DMS53 (cell line): ENCODE measurements around the gene DCDC2.
"Not testable (repeated sequence)": the region's sequence is repeated elsewhere in the genome, so short reads cannot be mapped to it uniquely, and the experiment has no call there.

ENCODE experiments used
- DNase-seq: peaks from one replicate; lab custom pipeline; 2025; lab: John Stamatoyannopoulos, UW

The DCDC2 gene

DNA sequence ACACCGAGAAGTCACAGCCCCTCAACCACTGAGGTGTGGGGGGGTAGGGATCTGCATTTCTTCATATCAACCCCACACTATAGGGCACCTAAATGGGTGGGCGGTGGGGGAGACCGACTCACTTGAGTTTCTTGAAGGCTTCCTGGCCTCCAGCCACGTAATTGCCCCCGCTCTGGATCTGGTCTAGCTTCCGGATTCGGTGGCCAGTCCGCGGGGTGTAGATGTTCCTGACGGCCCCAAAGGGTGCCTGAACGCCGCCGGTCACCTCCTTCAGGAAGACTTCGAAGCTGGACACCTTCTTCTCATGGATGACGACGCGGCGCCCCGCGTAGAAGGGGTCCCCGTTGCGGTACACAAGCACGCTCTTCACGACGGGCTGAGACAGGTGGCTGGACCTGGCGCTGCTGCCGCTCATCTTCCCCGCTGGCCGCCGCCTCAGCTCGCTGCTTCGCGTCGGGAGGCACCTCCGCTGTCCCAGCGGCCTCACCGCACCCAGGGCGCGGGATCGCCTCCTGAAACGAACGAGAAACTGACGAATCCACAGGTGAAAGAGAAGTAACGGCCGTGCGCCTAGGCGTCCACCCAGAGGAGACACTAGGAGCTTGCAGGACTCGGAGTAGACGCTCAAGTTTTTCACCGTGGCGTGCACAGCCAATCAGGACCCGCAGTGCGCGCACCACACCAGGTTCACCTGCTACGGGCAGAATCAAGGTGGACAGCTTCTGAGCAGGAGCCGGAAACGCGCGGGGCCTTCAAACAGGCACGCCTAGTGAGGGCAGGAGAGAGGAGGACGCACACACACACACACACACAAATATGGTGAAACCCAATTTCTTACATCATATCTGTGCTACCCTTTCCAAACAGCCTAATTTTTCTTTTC lies at the start of gene DCDC2:
DCDC2 (minus strand) TSS at position 724 of the 883 bp plus-strand sequence; CDS start at position 415, 309 bp downstream.
- DNase-seq, result peak; percentile 99

DNA sequence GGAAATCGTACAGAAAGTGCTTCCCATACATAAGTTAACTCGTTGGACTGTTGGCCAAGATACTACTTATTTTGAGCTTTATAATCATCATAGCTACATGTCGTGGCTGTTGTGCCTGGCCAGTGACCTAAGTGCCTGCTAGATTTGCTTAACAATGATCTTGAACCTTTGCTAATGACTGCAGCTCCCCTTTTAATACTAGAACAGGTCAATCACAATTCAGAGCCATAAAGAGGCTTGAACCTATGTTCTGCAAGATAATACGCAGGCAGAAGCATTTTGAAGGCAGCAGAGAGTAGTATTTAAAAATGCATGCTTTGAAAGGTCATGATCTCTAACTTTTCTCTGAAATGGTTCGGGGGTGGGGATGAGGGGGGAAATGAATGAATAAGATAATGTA lies 47.4 kb upstream of the DCDC2 start:
- DNase-seq, result no peak

DNA sequence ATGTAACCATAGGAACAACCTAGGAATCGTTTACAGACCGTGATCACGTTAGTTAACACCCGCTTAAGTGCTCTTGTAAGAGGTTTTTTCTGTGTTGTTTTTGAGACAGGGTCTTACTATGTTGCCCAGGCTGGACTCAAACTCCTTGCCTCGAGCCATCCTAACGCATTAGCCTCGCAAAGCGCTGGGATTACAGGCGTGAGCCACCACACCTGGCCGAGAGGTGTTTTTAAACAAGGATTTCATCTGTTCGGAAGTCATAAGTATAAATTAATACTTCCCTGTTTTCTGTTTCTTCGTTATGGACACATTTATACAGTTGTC lies 45.6 kb upstream of the DCDC2 start:
- no peak for DNase-seq

DNA sequence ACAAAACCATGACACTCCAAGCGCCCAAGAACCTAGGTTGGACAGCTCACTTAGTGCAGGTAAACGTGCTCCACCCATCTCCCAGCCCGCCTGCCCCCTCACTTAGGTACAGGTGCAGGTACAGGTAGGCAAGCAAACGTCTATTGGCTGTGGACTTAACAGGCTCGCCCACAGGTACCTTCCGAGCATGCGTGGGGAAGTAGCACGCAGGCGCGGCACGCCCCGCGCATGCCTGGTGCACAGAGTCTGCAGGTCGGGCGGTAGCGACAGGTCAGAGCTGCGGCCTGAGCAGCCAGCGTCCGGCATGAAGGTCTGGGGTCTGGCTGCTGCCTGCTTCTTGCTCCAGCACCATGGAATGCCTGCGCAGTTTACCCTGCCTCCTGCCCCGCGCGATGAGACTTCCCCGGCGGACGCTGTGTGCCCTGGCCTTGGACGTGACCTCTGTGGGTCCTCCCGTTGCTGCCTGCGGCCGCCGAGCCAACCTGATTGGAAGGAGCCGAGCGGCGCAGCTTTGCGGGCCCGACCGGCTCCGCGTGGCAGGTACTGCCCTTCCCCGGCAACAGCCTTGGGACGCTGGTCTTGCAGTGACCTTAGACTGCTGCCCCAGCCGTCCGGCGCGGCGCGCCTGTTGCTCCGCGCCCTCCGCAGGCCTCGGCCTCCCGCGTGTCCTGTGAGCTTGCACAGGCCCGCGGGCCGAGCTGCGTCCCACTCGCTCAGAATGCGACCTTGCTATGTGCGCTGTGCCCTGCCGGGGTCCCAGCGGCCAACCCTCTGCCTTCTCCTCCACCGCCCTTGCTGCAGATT lies 45.0 kb upstream of the DCDC2 start, which contains the start of gene MRS2:
MRS2 (plus strand) TSS at position 240 of the 804 bp plus-strand sequence; CDS start at position 351, 111 bp downstream.
- peak; percentile 99 for DNase-seq

DNA sequence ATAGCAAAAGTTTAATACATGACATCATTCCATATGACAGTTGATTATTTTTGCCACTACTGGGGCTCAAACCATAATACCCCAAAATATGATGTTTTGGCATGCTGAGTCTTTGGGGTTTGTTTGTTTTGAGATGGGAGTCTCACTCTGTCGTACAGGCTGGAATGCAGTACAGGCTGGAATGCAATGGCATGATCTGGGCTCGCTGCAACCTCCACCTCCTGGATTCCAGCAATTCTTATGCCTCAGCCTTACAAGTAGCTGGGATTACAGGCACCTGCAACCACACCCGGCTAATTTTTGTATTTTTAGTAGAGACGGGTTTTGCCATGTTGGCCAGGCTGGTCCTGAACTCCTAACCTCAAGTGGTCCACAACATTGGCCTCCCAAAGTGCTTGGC lies 43.6 kb upstream of the DCDC2 start:
- DNase-seq, result no peak

DNA sequence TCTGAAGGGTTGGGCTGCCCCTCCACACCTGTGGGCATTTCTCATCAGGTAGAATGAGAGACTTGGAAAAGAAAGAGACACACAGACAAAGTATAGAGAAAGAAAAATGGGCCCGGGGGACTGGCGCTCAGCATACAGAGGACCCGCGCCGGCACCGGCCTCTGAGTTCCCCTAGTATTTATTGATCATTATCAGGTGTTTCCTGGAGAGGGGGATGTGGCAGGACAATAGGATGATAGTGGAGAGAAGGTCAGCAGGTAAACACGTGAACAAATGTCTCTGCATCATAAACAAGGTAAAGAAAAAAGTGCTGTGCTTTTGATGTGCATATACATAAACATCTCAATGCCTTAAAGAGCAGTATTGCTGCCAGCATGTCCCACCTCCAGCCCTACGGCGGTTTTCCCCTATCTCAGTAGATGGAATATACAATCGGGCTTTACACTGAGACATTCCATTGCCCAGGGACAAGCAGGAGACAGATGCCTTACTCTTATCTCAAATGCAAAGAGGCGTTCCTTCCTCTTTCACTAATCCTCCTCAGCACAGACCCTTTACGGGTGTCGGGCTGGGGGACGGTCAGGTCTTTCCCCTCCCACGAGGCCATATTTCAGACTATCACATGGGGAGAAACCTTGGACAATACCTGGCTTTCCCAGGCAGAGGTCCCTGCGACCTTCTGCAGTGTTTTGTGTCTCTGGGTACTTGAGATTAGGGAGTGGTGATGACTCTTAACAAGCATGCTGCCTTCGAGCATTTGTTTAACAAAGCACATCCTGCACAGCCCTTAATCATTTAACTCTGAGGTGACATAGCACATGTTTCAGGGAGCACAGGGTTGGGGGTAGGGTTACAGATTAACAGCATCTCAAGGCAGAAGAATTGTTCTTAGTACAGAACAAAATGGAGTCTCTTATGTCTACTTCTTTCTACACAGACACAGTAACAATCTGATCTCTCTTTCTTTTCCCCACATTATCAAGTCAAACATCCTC lies 42.5 kb upstream of the DCDC2 start:
- DNase-seq, result not testable (repeated sequence)

DNA sequence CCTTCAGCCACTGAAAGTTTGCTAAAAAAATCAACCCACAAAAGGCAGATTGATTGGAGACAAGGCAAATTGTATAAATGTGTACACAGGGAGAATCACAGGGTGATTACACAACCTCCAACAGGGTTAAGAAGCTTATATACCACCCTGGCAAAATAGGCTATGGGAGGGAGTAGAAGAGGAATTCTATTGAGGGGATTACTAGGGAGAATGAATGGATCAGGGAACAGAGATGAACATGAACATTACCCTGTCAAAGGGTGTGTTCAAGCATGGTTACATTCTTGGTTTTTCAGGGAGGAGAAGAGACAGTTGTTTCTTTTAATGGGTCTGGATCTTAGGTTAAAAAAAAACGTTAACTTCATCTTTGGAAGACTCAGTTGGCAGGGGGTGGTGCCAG lies 39.8 kb upstream of the DCDC2 start:
- DNase-seq, result no peak

DNA sequence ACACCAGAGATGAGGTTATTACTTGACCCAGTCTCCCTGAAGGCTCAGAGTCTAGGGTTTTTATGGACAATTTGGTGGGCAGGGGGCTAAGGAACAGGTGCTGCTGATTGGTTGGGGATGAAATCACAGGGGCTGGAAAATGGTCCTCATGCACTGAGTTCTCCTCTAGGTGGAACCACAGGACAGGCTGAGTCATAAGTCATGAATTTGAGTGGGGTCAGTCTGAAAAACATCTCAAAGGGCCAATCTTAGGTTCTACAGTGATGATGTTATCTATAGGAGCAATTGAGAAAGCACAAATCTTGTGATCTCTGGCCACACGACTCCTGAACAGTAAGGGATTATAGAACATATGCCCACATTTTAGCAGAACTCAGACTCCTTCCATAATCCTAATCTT lies 39.0 kb upstream of the DCDC2 start:
- no peak for DNase-seq

DNA sequence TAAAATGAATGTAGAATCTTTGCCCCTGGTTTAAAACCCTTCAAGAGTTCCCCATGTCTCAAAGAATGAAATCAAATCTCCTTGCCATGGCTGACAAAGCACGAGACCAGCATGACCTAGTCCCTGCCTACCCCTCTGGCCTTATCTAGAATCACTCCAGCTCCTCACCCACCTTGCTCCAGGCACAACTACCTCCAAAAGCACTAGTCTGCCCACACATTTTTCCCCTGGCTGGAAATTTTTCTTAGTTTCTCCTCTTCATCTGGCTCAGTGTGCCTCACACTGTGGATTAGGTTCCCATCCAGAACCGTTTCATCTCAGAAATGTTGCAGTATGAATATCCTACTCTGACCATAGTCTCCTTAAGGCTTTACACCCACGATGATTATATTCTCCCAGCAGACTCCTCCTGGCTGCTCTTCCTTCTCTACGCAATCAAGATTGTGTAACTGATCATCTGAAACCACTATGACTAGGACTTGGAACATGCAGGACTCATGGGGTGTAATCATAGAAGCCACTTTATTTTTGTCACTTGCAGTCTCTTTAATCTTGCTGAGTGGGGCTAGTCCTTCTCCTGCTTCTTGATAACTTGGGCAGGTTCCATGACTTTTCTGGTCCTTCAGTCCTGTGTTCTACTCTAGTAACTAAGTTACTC lies 37.0 kb upstream of the DCDC2 start:
- DNase-seq, result no peak

DNA sequence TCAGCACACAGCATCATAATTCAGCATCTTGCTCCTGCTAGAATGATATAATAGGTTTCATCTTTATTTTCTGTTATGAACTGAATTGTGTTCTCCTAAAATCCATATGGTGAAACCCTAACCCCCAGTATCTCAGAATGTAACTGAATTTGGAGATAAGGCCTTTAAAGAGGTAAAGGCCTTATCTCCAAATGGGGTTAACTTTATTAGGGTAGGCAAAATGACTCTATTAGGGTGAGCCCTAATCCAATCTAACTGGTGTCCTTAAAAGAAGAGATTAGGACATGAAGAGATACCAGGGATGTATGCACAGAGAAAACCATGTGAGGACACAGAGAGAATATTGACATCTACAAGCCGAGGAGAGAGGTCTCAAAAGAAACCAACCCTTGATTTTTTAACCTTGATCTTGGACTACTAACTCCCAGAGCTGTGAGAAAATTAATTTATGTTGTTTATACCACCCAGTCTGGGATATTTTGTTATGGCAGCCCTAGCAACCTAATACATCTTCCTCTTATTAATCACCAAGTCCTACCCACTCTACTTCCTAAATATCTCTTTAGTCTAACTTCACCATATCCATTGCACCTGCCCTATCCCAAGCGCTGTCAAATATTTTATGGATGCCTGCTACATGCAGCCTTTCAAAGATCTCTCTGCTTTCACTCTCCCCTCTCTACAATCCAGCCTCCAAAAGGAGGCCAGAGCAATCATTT lies 36.4 kb upstream of the DCDC2 start:
- no peak for DNase-seq

DNA sequence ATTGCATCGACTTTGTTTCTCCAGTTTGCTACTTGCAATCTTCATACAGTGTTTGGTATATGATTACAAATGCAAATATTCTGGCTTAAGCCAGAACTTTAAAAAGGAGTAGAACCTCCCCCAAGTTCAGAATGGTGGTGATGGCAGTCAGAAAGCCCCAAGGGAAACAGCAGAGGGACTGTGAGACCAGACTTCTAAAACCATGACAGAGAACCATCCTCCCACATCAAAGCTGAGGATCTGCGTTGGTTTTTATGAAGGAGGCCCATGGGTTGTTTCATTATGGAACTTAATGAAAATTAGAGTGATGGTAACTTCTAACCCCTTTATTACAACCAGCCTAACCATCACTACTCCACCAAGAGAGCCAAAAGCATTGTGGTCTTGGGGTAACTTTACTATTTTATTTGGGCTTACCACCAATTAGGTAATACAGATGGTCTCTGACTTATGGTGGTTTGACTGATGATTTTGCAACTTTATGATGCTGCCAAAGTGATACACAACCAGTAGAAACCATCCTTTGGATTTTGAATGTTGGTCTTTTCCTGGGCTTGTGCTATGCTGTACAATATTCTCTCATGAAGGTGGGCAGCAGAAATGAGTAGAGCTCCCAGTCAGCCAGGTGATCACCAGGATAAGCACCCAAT lies 34.0 kb upstream of the DCDC2 start:
- DNase-seq, result no peak

DNA sequence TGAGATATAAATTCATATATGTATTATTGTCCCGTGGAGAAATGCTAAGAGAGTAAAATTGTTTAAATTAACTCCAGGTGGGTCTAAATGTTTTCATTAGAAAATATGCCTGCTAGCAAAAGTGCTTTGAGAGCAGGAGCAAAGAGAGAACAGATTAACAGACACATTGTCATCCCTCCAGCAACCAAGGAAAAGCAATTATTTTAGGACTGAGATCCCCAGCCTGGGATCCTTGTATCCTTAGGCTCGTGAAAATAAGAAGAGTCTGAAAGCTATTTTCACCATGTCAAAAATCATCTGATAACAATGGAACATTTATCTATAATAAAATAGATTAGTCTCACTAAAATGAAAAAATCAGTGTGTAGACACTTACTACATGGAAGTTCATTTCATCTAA lies 33.3 kb upstream of the DCDC2 start:
- no peak for DNase-seq

DNA sequence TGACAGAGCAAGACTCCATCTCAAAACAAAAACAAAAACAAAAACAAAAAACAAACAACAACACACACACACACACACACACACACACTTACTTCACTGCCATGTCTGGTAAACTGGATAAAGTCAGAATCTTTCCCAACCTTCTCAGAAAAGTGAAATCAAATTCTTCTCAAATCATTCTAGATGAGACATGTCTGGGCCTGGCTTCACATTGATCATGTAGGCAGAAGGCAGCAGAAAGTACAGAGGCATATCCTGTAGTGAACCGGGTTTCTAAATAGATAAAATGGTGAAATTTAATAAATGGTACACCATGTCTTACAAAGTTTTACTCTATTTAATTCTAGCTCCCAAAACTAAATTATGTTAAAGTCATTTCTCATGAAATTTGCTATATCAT lies 30.0 kb upstream of the DCDC2 start:
- DNase-seq, result no peak

DNA sequence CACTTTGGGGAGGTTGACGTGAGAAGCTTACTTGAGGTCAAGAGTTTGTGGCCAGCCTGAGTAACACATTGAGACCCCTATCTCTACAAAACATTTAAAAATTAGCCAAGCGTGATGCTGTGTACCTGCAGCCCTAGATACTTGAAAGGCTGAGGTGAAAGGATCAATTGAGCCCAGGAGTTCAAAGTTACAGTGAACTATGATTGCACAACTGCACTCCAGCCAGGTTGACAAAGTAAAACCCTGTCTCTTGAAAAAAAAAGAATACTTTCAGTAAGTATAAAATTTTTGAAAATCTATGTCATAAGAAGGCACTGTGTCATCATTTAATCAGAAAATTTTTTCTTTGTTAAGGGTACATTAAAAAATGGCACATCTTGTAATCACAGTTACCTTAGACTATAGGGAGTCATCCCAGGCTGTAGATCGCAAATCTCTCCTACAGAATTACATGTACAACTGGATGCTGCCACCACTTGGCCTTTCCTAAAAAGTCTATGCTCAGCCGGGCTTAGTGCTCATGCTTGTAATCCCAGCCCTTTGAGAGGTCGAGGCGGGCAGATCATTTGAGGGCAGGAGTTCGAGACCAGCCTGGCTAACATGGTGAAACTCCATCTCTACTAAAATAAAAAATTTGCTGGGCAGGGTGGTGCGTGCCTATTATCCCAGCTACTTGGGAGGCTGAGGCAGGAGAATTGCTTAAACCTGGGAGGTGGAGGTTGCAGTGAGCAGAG lies 27.8 kb upstream of the DCDC2 start:
- DNase-seq, result no peak

DNA sequence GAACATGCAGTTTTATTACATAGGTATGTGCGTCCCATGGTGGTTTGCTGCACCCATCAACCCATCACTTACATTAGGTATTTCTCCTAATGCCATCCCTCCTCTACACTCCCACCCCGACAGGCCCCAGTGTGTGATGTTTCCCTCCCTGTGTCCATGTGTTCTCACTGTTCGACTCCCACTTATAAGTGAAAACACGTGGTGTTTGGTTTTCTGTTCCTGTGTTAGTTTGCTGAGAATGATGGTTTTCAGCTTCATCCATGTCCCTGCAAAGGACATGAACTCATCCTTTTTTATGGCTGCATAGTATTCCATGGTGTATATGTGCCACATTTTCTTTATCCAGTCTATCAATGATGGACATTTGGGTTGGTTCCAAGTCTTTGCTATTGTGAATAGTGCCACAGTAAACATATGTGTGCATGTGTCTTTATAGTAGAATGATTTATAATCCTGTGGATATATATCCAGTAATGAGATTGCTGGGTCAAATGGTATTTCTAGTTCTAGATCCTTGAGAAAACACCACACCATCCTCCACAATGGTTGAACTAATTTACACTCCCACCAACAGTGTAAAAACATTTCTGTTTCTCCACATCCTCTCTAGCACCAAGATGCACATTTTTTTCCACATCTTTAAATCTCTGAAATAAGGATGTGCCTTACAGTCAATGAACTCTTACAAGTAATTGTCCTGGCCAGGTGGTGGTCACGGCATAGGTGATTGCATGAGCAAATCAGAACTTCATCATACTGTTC lies 26.7 kb upstream of the DCDC2 start:
- not testable (repeated sequence) for DNase-seq

DNA sequence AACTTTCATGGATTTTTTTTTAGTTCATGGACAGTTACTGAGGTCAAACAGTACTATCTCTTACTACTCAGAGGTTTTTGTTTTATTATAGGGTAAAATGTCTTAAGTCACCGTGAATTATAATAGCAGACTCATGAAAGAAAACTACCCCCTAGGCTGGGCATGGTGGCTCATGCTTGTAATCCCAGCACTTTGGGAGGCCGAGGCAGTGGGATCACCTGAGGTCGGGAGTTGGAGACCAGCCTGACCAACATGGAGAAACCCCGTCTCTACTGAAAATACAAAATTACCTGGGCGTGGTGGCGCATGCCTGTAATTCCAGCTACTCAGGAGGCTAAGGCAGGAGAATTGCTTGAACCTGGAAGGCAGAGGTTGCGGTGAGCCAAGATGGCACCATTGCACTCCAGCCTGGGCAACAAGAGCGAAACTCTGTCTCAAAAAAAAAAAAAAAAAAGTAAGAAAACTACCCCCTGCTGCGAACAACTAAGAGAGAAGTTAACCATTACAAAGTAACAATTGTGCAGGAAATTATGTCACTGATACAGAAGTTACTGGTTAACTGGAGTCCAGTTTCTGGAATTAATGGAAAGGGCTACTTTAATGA lies 25.1 kb upstream of the DCDC2 start:
- peak; percentile 6 for DNase-seq

DNA sequence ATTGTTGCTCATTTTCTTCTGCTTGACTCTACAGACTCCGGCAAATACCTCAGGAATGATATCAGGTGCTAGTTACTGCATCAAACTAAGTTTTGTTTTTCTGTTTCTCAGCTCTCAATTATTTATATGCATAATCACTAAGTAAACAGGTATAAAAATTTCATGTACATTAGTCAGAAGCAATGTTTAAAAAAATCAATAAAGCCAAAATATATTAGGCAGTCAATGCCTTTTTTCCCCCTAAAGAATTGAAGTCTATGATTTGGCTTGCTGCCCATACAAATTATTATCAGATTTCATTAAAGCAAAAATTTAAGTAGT lies 24.3 kb upstream of the DCDC2 start:
- no peak for DNase-seq

DNA sequence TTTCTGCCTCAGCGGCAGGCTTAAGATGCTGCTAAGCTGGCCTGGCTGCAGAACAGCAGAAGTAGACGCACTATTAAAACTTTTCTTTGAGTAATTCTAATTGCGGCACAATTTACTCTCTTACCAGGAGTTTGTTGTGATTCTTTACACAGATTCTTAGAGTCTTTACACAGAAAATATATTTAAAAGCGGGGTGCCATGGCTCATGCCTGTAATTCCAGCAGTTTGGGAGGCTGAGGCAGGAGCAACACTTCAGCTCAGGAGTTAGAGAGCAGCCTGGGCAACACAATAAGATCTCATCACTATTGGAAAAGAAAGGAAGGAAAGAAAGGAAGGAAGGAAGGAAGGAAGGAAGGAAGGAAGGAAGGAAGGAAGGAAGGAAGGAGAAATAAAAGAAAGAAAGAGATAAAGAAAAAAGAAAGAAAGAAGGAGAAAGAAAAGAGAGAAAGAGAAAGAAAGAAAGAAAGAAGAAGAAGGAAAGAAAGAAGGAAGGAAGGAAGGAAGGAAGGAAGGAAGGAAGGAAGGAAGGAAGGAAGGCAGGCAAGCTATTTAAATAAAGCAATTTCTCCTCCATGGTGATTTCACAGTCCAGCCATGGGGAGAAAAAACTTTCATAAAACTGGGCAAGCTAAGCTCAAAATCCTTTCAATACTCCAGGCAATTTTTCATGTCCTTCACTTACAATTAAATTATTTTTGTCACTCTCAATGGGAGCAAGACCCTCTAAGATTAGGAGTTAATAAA lies 23.8 kb upstream of the DCDC2 start:
- DNase-seq, result no peak
